ENCODE results near the gene SLC46A2.

SLC46A2 gene

GRCh38 chr9:112890106-112891081 is at the start of gene SLC46A2:
TSS of gene SLC46A2 (minus strand) at chr9:112890876. CDS start at chr9:112890681, 195 bp downstream.
- DNase-seq: no peak

- DNase-seq: no peak
These were observed 48.7 kb upstream of the SLC46A2 start for GRCh38 chr9:112939418-112939817.

DNA sequence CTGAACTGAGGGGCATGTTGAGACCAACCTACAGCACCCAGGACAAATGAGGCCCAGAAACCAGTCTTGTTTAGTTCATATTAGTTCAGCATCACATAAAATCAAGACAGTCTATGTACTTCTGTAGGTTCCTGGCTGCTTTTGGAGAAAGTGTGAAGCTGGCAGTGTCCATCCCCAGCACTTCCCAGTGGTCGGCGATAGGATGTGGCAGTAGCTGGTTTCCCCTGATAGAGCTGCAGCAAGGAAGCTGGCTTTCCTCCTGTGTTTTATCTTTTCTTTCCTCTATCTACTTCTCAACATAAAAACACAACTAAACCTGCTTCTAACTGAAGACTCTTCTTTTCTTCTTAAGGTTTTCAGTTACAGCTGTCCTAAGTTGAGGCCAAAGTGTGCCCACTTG is 43.0 kb upstream of the SLC46A2 start:
- no peak for DNase-seq

DNA sequence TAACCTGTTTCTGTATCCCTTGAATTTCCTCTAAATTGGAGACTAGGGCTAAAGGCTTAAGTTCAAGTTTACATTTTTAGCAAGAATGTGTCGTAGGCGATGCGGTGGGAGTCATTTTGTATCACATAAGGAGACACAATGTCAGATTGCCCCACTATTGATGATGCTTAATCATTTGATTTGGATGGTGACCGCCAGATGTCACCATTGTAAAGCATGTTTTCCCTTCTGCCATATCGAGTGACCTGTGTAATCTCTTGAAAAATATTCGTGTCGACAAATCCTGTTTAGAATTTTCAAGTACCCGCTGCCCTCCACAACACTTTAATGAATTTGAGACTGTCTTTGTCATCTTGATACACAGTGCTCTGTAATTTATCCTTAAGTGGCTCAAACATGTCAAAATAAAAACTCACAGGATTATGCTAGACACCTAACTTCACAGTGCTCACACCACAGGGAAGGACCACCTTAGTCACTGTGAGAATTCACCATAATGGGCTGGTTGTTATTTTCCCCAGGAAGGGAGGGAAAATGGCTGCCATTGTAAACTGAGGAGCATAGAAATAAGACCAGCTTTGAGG is 34.5 kb upstream of the SLC46A2 start:
- DNase-seq: peak; percentile 2

GRCh38 chr9:112921549-112921948 is 30.9 kb upstream of the SLC46A2 start:
- DNase-seq: no peak

DNA sequence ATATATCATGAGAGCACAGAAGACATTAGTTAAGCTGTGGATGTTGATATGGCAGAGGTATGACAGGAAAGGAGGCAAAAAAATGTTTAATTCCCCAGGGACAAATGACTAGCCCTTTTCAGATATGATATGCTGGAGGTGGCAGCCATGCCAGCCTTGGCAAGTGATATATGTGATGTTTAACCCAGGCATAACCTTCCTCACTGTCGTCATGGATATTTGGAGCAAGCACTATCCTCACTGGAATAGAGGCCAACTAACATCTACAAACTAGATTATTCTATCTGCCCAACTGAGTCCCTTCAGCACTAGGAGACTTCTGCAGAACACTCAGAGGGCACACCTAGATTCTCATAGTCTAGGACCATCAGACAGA is 27.3 kb upstream of the SLC46A2 start:
- no peak for DNase-seq

DNA sequence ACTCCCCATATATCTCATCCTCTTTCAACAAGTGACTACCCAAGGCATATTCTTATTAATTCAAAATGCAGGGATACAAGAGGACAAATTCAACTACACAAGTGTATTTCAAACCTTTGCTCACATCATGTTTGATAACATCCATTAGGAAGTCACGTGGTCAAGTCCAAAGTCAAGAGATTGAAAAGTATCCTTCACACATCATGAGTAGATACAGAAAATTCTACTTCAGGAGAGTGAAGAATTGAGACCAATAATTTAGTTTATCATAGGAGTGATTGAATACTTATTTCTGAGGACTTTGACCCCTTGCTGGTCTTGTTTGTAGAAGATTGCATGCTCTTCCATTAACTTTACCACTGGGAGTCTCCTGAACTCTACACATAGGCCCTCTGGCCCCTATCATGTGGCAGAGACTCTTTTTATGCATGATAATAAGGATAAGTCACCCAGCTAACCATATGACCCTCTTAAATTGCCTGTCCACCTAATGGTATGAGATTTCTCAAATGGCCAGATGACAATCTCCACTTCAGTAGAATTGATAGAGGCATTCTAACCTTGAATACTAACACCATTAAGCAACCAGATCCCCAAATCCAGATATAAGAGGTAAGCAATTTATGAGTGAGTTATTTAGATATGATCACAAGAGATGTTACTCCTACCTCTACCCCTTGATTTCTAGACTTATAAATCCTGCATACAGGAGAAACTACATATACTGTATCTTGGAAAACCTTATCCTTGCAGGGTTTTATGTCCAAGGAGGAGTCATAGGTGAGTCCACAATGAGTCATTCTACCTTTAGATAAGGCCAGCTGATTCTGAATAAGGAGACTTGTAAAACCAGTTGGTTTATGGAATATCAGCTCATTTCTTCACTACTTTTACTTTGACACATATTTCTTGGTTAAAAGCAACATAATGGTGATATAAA is 26.6 kb upstream of the SLC46A2 start:
- no peak for DNase-seq

DNA sequence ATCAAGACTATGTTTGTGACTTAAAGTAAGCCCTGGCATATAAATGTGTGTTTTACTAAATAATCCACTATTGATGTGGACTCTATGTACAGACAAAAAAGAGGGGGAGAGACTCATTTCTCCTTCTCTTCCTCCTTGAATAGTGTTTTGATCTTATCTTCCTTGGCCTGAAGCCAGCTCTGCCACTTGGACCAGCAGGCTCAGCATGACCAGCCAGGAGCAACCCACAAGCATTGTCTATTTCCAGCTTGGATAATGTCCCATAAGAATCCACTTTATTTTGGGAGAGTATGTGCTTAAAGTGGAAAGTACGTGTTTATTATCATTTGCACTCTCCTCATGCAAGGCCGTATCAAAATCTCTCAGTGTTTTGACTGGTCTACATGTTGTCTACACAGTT is 23.8 kb upstream of the SLC46A2 start:
- no peak for DNase-seq

GRCh38 chr9:112913326-112913725 is 22.6 kb upstream of the SLC46A2 start:
- DNase-seq: no peak

GRCh38 chr9:112912636-112913035 is 22.0 kb upstream of the SLC46A2 start:
- DNase-seq: no peak

GRCh38 chr9:112911736-112912135 is 21.1 kb upstream of the SLC46A2 start:
- no peak for DNase-seq

DNA sequence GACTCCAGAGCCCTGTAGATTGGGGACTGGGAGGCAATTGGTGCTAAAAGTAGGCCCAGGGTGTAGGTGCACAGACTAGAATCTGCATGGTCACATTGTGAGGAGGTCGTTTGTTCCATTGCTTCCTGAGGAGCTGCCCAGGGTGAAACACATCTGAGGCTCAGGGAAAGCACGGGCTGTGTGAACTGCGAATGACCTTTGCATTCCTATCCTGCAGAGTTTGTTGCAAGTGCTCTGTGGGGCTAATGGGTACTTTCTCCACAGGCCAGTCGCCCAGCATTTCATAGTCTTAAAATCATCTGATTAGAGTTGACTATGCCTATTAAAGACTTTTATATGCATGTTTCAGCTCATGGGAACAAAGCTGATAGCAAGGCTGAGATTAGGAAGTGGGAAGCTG is 14.4 kb upstream of the SLC46A2 start:
- DNase-seq: no peak

GRCh38 chr9:112900901-112901300 is 10.2 kb upstream of the SLC46A2 start:
- DNase-seq: no peak

DNA sequence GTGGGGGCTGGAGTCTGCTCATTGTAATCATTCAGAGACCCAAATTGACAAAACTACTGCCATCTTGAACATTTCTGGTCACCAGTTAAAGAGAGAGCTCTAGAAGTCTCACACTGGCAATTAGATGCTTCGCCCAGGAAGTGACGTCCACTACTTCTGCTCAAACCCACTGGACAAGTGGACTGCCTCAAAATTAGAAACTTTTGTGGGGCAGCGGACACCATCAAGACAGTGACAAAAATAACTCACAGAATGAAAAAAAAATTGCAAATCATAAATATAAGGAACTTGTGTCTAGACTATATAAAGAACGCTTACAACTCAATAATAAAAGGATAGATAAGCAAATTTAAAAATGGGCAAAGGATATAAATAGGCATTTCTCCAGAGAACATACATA is 9.8 kb upstream of the SLC46A2 start:
- no peak for DNase-seq

GRCh38 chr9:112898872-112899311 is 8.2 kb upstream of the SLC46A2 start:
- no peak for DNase-seq

DNA sequence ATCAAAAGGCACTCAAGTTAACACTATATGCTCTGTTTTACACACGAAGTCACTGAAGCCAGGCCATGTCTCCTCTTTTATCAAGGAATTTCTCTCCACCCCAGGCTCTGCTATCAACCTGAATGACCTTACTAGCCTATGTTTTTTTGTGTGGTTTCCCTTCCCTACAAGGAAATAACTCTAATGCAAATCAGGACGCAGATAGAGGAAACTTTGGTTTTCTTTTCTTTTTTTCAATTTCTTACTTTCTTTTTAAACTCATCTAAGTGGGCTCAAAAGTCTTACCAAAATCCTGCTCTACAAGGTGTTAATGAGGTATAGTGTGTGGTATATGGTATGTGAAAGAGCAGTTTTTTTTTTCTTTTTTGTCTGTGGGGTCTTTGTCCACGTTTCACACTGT is 5.5 kb upstream of the SLC46A2 start:
- DNase-seq: no peak

GRCh38 chr9:112894699-112895098 is 4.0 kb upstream of the SLC46A2 start:
- no peak for DNase-seq

DNA sequence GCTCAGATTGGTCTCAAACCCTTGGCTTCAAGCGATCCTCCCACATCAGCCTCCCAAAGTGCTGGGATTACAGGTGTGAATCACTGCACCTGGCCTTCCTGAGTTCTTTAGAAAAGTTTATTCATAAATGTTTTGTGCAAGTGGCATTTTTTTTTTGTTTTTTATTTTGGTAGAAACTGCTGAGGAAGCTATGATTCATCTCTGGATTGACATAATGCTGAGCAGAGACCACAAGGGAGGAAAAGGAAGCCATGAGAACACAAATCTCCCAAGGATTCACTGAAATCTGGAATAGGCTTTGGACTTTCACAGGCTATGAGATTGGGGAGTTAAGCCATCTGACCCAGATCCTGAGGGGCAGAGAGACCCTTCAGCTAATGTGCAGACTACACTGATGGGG is 3.4 kb upstream of the SLC46A2 start:
- no peak for DNase-seq

GRCh38 chr9:112892981-112893380 is 2.3 kb upstream of the SLC46A2 start:
- no peak for DNase-seq

DNA sequence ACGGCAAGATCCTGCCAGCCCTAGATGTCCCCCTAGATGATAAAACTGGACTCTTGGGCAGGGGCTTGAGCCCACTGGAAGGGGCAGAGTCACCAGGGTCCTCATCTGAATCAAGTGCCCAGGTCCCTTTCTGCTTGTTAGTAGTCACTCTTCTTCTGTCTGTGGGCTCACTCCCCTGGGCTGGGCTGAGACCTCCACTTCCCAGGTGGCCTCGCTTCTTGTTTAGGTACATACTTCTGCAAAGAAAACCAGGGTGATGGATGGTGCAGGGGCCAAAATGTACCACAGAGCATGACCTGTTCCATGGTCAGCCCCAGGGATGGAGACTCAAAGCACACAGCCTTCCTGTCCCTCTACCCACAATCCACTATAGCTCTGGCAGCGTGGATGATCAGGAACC is 845 bp upstream of the SLC46A2 start:
- DNase-seq: no peak

- DNase-seq: no peak
These were observed 3.3 kb downstream of the SLC46A2 start for GRCh38 chr9:112887381-112887780.

DNA sequence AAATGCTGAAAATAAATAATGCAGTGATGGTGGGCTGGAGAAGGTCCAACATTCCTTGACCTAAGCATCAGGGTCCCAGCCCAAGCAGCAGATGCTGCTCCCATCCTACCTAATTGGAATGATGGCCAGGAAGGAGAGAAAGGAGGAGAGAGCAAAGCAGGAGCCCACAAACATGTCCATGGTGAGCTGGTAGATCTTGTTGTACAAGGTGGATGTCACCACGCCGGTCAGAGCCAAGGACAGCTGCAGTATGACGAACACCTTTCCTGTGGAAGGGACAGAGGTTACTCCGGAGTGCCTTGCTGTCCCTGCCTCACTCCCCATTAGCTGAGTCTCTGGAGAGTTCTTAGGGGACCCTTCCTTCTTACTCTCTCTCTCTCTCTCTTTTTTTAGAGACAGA is 4.3 kb downstream of the SLC46A2 start:
- no peak for DNase-seq

DNA sequence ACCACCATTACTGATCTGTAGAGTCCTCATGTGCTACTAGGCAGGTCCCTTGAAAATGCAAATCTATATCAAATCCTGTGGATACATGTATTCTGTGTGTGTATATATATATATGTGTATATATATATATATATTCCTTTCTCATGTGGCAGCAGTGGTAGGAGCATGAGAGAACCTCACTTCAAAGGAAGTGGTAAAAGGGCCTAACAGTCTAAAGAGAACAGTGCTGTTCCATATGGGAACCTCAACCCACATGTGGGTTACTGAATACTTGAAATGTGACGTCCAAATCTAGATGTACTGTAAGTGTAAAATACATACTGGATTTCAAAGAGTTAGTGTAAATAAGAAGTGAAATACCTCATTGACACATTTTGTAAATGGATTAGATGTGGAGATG is 5.4 kb downstream of the SLC46A2 start:
- no peak for DNase-seq

Measured in CD4-positive, alpha-beta T cell treated with Interleukin-12 subunit alpha and Interleukin-12 subunit beta, for 1 hour (primary cell).